Measurements from ENCODE around the gene ALG12. TPM values are rescaled to one million over a fixed set of nuclear protein-coding genes. Genes with fewer than 3 reads are reported as not detected.

Gene ALG12
- total and polyA plus RNA-seq, 2 of the 13 experiments (the other 11 are each of a cell fraction or from before 2014, with no cell fraction given): 7.8 to 15.8 TPM

DNA sequence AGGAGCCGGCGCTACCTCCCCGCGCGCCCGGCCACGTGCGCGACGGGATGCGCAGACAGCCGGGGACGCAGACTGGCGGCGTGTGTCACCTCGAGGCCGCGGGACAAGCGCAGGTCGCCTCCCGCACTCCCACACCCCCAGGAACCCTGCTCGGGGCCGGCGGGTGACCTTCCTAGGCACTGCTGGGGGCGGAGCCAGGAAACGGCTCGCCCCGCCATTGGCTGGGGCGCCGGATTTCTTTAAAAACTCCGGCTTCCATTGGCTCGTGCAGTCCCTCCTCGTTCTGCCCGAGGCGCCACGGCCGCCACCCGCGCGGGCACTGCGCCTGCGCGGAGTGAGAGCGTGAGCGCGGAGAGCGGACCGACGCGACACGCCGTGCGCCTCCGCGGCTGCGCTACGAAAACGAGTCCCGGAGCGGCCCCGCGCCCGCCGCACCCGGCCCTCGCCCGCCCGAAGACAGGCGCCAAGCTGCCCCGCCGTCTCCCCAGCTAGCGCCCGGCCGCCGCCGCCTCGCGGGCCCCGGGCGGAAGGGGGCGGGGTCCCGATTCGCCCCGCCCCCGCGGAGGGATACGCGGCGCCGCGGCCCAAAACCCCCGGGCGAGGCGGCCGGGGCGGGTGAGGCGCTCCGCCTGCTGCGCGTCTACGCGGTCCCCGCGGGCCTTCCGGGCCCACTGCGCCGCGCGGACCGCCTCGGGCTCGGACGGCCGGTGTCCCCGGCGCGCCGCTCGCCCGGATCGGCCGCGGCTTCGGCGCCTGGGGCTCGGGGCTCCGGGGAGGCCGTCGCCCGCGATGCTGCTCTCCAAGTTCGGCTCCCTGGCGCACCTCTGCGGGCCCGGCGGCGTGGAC, 42.1 kb upstream of the ALG12 start, which contains the start of gene PIM3 (continued):
- TF ChIP-seq, protein P1, sequence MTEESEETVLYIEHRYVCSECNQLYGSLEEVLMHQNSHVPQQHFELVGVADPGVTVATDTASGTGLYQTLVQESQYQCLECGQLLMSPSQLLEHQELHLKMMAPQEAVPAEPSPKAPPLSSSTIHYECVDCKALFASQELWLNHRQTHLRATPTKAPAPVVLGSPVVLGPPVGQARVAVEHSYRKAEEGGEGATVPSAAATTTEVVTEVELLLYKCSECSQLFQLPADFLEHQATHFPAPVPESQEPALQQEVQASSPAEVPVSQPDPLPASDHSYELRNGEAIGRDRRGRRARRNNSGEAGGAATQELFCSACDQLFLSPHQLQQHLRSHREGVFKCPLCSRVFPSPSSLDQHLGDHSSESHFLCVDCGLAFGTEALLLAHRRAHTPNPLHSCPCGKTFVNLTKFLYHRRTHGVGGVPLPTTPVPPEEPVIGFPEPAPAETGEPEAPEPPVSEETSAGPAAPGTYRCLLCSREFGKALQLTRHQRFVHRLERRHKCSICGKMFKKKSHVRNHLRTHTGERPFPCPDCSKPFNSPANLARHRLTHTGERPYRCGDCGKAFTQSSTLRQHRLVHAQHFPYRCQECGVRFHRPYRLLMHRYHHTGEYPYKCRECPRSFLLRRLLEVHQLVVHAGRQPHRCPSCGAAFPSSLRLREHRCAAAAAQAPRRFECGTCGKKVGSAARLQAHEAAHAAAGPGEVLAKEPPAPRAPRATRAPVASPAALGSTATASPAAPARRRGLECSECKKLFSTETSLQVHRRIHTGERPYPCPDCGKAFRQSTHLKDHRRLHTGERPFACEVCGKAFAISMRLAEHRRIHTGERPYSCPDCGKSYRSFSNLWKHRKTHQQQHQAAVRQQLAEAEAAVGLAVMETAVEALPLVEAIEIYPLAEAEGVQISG (CRISPR knock-in tag; IDR thresholded peaks at IDR 0.05): peak; percentile 66; the same call in 1 of the 2 replicates
- 0 out of 2 replicates have a peak, but pooled peaks have one; percentile 18 for TF ChIP-seq ZNF180 (CRISPR knock-in tag; IDR thresholded peaks at IDR 0.05; ENCODE audit: borderline replicate concordance, low read depth)
- TF ChIP-seq ZBTB7B (CRISPR knock-in tag; IDR thresholded peaks at IDR 0.05): no peak
- peak; percentile 81; the same call in 1 of the 2 replicates for TF ChIP-seq ZSCAN21 (CRISPR knock-in tag; IDR thresholded peaks at IDR 0.05; ENCODE audit: borderline replicate concordance)
- no peak; the same call in none of the 2 replicates for TF ChIP-seq ZNF431 (CRISPR knock-in tag; IDR thresholded peaks at IDR 0.05; ENCODE audit: borderline replicate concordance, low read depth)
- TF ChIP-seq POLR2AphosphoS2 (IDR thresholded peaks at IDR 0.05; ENCODE audit: low read depth, low read length): no peak
- TF ChIP-seq ZFP36 (IDR thresholded peaks at IDR 0.05; ENCODE audit: borderline replicate concordance, low read depth, low read length, partially characterized antibody): no peak
- no peak for TF ChIP-seq SETDB1 (CRISPR knock-in tag; IDR thresholded peaks at IDR 0.05; ENCODE audit: borderline replicate concordance)
- no peak for TF ChIP-seq HNRNPL (IDR thresholded peaks at IDR 0.05; ENCODE audit: low read depth, low read length)
- no peak for TF ChIP-seq SIX4 (CRISPR knock-in tag; IDR thresholded peaks at IDR 0.05)
- peak; percentile 96 for TF ChIP-seq KDM5B (CRISPR knock-in tag; IDR thresholded peaks at IDR 0.05; ENCODE audit: borderline replicate concordance)
- TF ChIP-seq, protein P2, sequence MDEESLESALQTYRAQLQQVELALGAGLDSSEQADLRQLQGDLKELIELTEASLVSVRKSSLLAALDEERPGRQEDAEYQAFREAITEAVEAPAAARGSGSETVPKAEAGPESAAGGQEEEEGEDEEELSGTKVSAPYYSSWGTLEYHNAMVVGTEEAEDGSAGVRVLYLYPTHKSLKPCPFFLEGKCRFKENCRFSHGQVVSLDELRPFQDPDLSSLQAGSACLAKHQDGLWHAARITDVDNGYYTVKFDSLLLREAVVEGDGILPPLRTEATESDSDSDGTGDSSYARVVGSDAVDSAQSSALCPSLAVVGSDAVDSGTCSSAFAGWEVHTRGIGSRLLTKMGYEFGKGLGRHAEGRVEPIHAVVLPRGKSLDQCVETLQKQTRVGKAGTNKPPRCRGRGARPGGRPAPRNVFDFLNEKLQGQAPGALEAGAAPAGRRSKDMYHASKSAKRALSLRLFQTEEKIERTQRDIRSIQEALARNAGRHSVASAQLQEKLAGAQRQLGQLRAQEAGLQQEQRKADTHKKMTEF (CRISPR knock-in tag; IDR thresholded peaks at IDR 0.05): peak; percentile 89
- TF ChIP-seq, protein P3, sequence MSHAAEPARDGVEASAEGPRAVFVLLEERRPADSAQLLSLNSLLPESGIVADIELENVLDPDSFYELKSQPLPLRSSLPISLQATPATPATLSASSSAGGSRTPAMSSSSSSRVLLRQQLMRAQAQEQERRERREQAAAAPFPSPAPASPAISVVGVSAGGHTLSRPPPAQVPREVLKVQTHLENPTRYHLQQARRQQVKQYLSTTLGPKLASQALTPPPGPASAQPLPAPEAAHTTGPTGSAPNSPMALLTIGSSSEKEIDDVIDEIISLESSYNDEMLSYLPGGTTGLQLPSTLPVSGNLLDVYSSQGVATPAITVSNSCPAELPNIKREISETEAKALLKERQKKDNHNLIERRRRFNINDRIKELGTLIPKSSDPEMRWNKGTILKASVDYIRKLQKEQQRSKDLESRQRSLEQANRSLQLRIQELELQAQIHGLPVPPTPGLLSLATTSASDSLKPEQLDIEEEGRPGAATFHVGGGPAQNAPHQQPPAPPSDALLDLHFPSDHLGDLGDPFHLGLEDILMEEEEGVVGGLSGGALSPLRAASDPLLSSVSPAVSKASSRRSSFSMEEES (CRISPR knock-in tag; IDR thresholded peaks at IDR 0.05): peak; percentile 49; the same call in 1 of the 2 replicates
- TF ChIP-seq KAT7 (CRISPR knock-in tag; IDR thresholded peaks at IDR 0.05; ENCODE audit: borderline replicate concordance): no peak
- TF ChIP-seq ZEB1 (IDR thresholded peaks at IDR 0.05; ENCODE audit: insufficient replicate concordance, low read depth): no peak
- TF ChIP-seq MED13 (CRISPR knock-in tag; IDR thresholded peaks at IDR 0.05): peak; percentile 55
- peak; percentile 61 for TF ChIP-seq SRSF4 (IDR thresholded peaks at IDR 0.05; ENCODE audit: low read depth, low read length, poor library complexity, severe bottlenecking)
- TF ChIP-seq ZNF746 (CRISPR knock-in tag; IDR thresholded peaks at IDR 0.05): peak; percentile 44; the same call in 1 of the 2 replicates
- peak; percentile 62 for TF ChIP-seq THAP11 (CRISPR knock-in tag; IDR thresholded peaks at IDR 0.05)
- peak; percentile 86 for TF ChIP-seq NFYB (CRISPR knock-in tag; IDR thresholded peaks at IDR 0.05)
- TF ChIP-seq PHB2 (IDR thresholded peaks at IDR 0.05; ENCODE audit: partially characterized antibody): no peak
- TF ChIP-seq SPEN (CRISPR knock-in tag; IDR thresholded peaks at IDR 0.05; ENCODE audit: low read depth): peak; percentile 78
- TF ChIP-seq RXRB (CRISPR knock-in tag; IDR thresholded peaks at IDR 0.05; ENCODE audit: borderline replicate concordance): peak; percentile 70; the same call in 1 of the 2 replicates
